Stimulated activated CD8-positive, alpha-beta memory T cell treated with anti-CD3 and anti-CD28 coated beads, Interleukin-15, amount 100 ng/mL, for 48 hours (primary cell): ENCODE results near the gene EDIL3.

Experiments used
- DNase-seq, 2 donors: peaks; one replicate each; pipeline ENCODE4 v3.0.0-alpha.2; 2020; ENCODE audit warnings: low read depth in 2 of 2

The EDIL3 gene

GRCh38 chr5:84384604-84385575 lies at the start of gene EDIL3:
TSS of gene EDIL3 (minus strand) at chr5:84384880. CDS start at chr5:84384374, 506 bp downstream.
- no peak for DNase-seq

- DNase-seq = no peak
Observed at GRCh38 chr5:84433461-84433860, 48.8 kb upstream of the EDIL3 start.

GRCh38 chr5:84430863-84431663 lies 46.4 kb upstream of the EDIL3 start:
- no peak for DNase-seq

GRCh38 chr5:84430079-84430478 lies 45.4 kb upstream of the EDIL3 start:
- DNase-seq = no peak

- DNase-seq = no peak
Observed at GRCh38 chr5:84425365-84425881, 40.7 kb upstream of the EDIL3 start.

GRCh38 chr5:84419742-84420141 lies 35.1 kb upstream of the EDIL3 start:
- DNase-seq = no peak

- no peak for DNase-seq
Observed at GRCh38 chr5:84411832-84412605, 27.3 kb upstream of the EDIL3 start.

- DNase-seq = no peak
Observed at GRCh38 chr5:84406111-84406510, 21.4 kb upstream of the EDIL3 start.

GRCh38 chr5:84403773-84404172 lies 19.1 kb upstream of the EDIL3 start:
- DNase-seq = no peak

- DNase-seq = no peak
Observed at GRCh38 chr5:84397385-84397784, 12.7 kb upstream of the EDIL3 start.

- no peak for DNase-seq
Observed at GRCh38 chr5:84393969-84394368, 9.3 kb upstream of the EDIL3 start.

- no peak for DNase-seq
Observed at GRCh38 chr5:84392836-84393235, 8.2 kb upstream of the EDIL3 start.

GRCh38 chr5:84385705-84386104 lies 1.0 kb upstream of the EDIL3 start:
- DNase-seq = no peak

- no peak for DNase-seq
Observed at GRCh38 chr5:84383816-84384603, 670 bp downstream of the EDIL3 start.

- no peak for DNase-seq
Observed at GRCh38 chr5:84383296-84383815, 1.3 kb downstream of the EDIL3 start.

- DNase-seq = no peak
Observed at GRCh38 chr5:84382363-84383295, 2.1 kb downstream of the EDIL3 start.

GRCh38 chr5:84381502-84382362 lies 2.9 kb downstream of the EDIL3 start:
- DNase-seq = no peak

- DNase-seq = no peak
Observed at GRCh38 chr5:84379749-84380148, 4.9 kb downstream of the EDIL3 start.
